Mucosa of stomach (tissue), 1 donor: ENCODE measurements around the gene PREX1.
A peak's percentile ranks its signal among the peaks of the same experiment; 100 is the strongest.
"Not testable (repeated sequence)": the region's sequence is repeated elsewhere in the genome, so short reads cannot be mapped to it uniquely, and the experiment has no call there.

Experiments used
- H3K27me3 ChIP-seq: one replicate; pipeline ENCODE4 v1.7.0; 2013; ENCODE audit warnings: mild to moderate bottlenecking, low read length; ENCODE audit not compliant: control insufficient read depth, insufficient read depth
- H3K36me3 ChIP-seq: one replicate; pipeline ENCODE4 v1.7.0; 2013; ENCODE audit warnings: low read length; ENCODE audit not compliant: control insufficient read depth, insufficient read depth
- H3K4me1 ChIP-seq: one replicate; pipeline ENCODE4 v1.7.0; 2013; ENCODE audit warnings: mild to moderate bottlenecking, low read length; ENCODE audit not compliant: control insufficient read depth, insufficient read depth
- H3K4me3 ChIP-seq: one replicate; pipeline ENCODE4 v1.7.0; 2013; ENCODE audit warnings: low read length
- H3K9ac ChIP-seq: one replicate; pipeline ENCODE4 v1.7.0; 2013; ENCODE audit warnings: mild to moderate bottlenecking, low read length, moderate library complexity
- H3K9me3 ChIP-seq: one replicate; pipeline ENCODE4 v1.7.0; 2013; ENCODE audit warnings: mild to moderate bottlenecking, low read length, moderate library complexity; ENCODE audit not compliant: control insufficient read depth
- donor health status: Pancreatic carcinoma.

The PREX1 gene

DNA sequence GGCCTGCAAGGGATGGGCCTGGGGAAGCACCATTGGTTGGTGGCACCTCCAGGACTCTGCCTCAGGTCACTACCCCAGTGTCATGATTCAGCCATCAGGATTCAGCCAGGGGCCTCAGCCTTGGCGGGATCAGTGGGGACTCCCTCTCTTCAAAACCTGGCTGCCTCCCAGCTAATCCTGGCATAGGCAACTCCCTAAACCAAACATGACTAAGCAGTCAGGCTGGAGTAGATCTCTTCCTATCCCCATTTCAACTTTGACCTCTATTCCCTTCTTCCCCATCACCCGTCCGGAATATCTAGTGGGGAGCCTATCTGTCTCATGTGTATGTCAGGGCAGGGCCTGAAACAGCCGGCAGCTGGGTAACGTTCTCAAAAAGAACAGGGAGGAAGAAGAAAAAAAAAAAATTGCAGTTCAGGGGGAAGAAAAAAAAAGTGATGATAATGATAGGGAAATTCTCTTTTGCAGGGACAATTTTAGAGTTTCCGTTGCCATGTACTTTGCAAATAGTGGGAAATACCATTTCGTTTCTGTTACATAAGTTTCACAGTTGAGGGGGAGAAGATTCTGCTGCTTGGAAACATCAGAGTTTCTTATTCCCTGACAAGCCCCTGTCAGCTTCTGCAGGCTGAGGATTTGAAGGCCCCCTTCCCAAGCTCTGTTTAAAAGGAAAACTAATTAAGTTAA lies 4.1 kb upstream of the PREX1 start:
- H3K27me3 ChIP-seq = peaks cover 4% of the 10 kb centered on the region
- H3K4me3 ChIP-seq = no peak overlapping the region
- no peaks in the 10 kb centered on the region for H3K36me3 ChIP-seq
- no peak overlapping the region for H3K9ac ChIP-seq
- H3K9me3 ChIP-seq = no peaks in the 10 kb centered on the region
- peaks cover 10% of the 10 kb centered on the region for H3K4me1 ChIP-seq

DNA sequence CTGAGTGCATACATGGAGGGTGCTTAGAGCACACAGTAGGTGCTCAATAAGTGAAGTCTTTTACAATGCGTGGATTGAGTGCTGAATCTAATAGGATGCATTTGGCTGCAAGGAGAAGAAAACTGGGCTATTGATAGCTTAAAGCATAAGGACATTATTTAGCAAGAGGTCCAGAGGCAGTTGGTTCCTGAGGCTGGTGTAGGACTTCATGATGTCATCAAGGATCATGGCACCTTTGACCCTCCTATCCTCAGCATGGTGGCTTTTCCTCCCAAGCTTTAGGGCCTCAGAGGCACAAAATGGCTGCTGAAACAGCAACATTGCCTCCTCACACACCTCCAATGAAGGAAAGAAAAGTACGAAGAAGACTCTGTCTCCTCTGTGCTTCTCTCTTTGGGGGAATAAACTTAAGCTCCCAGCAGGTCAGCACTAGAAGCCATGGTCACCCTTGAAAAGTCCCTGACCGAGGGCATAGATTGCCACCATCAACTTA lies 3.1 kb upstream of the PREX1 start:
- Histone ChIP-seq H3K9ac (no peak overlapping the region), H3K4me3 (no peak overlapping the region), H3K36me3 (no peaks in the 10 kb centered on the region), H3K4me1 (peaks cover 14% of the 10 kb centered on the region), H3K9me3 (no peaks in the 10 kb centered on the region), H3K27me3 (peaks cover 11% of the 10 kb centered on the region)

DNA sequence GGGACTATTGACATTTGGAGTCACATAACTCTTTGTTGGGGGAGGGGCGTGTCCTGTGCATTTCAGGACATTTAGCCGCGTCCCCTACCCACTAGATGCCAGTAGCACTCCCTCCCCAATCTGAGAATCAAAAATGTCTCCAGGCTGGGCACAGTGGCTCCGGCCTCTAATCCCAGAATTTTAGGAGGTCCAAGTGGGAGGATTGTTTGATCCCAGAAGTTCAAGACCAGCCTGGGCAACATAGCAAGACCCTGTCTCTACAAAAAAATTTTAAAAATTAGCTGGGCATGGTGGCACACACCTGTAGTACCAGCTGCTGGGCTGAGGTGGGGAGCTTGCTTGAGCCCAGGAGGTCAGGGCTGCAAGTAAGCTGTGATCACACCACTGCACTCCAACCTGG lies 2.1 kb upstream of the PREX1 start:
- no peak overlapping the region for H3K4me3 ChIP-seq
- no peaks in the 10 kb centered on the region for H3K9me3 ChIP-seq
- peaks cover 17% of the 10 kb centered on the region for H3K4me1 ChIP-seq
- H3K36me3 ChIP-seq = no peaks in the 10 kb centered on the region
- H3K9ac ChIP-seq = no peak overlapping the region
- peaks cover 13% of the 10 kb centered on the region for H3K27me3 ChIP-seq

DNA sequence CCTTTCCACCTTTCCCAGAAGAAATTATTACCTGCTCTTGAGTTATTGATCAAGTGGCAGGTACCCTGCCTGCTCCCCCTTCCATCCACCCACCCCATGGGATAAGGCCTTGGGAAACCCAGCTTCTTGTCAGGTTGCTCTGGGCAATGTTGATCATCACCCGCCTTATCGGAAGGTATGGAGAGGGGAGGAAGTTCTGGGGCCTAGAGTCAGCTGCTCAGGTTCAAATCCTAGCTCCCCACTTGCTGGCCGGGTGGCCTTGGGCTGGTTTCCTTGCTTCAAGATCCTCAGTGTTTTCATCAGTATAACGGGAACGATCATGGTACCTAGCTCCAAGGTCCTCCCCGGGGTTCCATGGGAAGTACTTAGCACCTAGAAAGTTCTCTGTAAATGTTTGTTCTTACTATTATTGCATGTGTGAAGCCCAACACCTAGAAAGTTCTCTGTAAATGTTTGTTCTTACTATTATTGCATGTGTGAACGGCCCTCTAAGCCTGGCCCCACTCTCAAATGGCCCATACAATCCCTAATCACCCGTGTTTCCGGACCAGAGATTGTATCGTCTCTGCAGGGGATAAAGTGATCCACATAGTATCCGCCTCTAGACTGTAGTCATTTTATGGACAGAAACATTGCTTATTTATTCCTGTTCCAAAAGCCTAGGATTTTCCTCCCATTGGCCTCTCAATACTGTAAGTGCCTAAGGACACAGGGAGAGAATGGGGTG lies 1.1 kb upstream of the PREX1 start:
- Histone ChIP-seq H3K36me3 (no peaks in the 10 kb centered on the region), H3K9me3 (no peaks in the 10 kb centered on the region), H3K27me3 (peaks cover 13% of the 10 kb centered on the region), H3K4me3 (no peak overlapping the region), H3K4me1 (peaks cover 17% of the 10 kb centered on the region), H3K9ac (no peak overlapping the region)

DNA sequence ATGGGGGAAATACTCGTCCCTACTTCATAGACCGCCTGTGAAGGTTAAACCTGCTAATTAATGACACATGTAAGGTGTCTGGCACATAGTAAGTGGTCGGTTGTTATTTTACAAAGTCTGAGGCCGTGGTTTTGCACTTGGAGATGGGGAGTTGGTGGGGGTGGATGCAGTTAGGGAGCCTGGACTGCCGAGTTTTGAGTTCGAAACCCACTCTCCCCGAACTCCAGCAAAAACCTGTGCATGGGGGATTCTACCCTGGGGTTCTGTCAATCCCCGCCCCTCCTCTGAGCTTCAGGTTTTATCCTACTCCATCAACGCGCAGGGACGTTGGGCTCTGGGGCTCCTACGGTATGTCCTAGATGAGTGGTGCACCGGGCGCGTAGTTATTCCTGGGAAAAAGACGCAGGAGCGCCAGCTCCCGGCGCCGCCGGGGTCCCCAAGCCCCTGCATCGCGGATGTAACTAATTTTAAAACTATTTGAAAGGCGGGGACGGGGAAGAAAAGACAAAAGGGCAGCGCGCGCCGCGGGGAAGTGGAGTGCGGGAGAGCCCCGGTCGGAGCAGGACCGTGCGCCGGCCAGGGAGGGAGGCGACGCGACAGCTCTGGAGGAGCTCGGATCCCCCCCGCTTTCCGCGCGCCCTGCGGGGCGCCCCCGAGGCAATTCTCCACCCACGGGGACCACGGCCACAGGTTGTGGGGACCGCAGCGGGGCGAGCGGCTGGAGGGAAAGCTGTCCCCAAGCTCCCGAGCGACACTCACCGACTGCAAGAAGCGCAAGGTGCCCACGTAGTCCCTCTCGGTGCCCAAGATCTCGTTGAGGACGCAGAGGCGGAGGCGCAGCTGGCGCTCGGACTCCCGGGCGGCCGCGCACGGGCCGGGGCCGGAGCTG lies 672 bp downstream of the PREX1 start:
- no peaks in the 10 kb centered on the region for H3K36me3 ChIP-seq
- peak overlapping the region; percentile 36 for H3K9ac ChIP-seq
- H3K27me3 ChIP-seq = peaks cover 13% of the 10 kb centered on the region
- no peak overlapping the region for H3K4me3 ChIP-seq
- no peaks in the 10 kb centered on the region for H3K9me3 ChIP-seq
- H3K4me1 ChIP-seq = peaks cover 17% of the 10 kb centered on the region

DNA sequence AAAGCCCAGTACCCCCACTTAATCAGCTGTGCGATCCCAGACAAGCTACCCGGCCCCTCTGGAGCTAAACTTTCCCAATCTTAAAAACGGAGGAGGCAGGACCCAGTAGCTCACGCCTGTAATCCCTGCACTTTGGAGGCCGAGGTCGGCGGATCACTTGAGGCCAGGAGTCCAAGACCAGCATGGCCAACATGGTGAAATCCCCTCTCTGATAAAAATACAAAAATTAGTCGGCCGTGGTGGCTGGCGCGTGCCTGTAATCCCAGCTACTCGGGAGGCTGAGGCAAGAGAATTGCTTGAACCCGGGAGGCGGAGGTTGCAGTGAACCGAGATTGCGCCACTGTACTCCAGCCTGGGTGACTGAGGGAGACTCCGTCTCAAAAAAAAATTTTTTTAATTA lies 1.3 kb downstream of the PREX1 start:
- peak overlapping the region; percentile 47 for H3K9ac ChIP-seq
- not testable (repeated sequence) for H3K36me3 ChIP-seq, H3K9me3 ChIP-seq, H3K4me3 ChIP-seq
- H3K27me3 ChIP-seq = peaks cover 13% of the 10 kb centered on the region
- H3K4me1 ChIP-seq = peaks cover 12% of the 10 kb centered on the region

DNA sequence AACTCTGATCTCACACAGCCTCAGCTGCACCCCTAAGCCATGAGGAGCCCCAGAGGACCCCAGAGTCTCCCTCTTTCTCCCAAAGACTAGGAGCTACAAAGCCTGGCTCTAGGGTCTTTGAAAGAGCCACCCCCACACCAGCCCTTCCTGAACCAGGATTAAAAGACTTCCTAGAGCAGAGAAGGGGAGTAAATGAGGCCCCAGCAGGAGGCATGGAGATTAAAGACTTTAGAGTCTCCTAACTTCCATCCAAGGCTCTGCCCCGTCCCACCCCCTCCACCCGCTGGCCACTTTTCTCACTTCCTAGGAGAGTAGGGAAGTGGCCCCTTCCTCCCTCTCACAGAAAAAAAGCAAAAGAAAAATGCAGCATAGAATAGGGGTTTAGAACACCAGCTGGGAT lies 1.7 kb downstream of the PREX1 start:
- Histone ChIP-seq H3K36me3 (no peaks in the 10 kb centered on the region), H3K27me3 (peaks cover 13% of the 10 kb centered on the region), H3K9ac (peak overlapping the region; percentile 47), H3K4me1 (peaks cover 8% of the 10 kb centered on the region), H3K4me3 (no peak overlapping the region), H3K9me3 (no peaks in the 10 kb centered on the region)

DNA sequence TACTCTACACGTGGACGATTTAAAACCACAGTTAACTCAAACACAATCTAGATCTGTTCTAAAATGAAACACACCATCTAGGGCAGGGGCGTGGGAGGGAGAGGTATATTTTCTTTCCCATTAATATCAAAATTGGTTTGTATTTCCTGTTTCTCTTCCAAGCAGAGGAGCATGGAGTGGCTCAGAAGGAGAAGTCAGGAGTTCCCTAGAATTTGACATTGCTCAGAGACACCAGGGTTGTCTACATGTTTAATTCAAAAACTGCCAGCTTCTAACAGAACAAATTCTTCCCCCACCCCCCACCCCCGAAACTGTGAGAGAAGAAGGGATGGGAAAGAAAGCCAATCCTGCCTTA lies 2.3 kb downstream of the PREX1 start:
- Histone ChIP-seq H3K9me3 (no peaks in the 10 kb centered on the region), H3K27me3 (peaks cover 13% of the 10 kb centered on the region), H3K9ac (no peak overlapping the region), H3K4me1 (peaks cover 7% of the 10 kb centered on the region), H3K4me3 (no peak overlapping the region), H3K36me3 (no peaks in the 10 kb centered on the region)

DNA sequence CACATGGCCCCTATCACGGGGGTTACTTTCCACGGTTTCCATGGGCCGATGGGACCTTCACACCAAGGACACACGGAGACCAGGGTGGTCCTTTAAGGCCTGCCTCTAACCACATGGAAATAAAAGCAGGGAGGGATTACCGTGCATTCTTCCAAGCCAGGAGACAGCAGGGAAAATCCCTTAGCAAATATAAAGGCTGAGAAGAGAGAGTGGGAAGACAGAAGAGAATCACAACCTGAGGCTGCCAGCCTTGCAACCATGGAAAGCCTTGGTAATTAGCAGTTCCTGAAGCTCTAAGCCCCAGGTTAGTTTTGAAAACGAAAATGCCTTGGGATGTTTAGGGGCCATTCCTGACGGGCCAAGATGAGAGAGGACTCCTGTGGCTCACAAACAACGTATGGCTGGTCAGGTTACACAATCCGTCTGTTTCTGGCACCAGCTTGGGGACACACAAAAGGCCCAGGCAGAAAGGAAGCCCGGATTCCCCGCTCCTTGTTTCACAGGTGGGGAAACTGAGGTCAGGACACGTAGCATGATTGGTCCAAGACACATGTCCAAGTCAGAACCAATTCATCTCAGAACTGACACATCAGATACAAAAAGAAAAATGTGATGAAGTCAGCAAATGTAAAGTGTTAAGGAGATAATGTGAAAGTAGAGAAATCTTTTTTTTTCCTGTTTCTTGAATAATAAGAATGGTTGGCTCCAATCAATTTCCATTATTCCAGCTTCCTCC lies 2.8 kb downstream of the PREX1 start:
- Histone ChIP-seq H3K9ac (no peak overlapping the region), H3K27me3 (peaks cover 13% of the 10 kb centered on the region), H3K9me3 (no peaks in the 10 kb centered on the region), H3K4me3 (no peak overlapping the region), H3K4me1 (peaks cover 7% of the 10 kb centered on the region), H3K36me3 (no peaks in the 10 kb centered on the region)

DNA sequence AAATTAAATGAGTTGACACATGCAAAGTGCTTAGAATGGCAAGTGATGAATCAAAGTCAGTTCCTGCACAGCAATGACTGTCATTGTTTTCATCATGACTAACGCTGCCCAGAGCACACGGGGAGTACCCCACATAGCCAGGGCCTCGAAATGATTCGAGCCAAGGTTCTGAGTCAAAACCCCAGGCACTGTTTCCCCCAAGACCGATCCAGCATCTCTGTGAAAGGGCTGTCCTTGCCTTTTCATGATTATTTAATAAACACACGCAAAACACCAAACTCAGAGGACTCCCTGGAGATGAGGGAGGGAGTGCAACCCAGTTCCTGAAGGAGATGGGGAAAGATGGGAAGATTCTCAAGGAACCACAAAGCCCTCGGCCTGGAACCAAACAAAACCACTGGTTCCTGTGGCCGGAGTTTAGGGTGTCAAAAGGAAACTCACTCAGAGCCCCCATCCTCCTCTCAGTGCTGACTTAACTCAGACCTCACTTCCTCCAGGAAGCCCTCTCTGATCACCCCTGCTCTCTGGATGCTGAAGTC lies 3.8 kb downstream of the PREX1 start:
- peaks cover 13% of the 10 kb centered on the region for H3K27me3 ChIP-seq
- no peaks in the 10 kb centered on the region for H3K36me3 ChIP-seq
- H3K4me3 ChIP-seq = no peak overlapping the region
- H3K4me1 ChIP-seq = peaks cover 7% of the 10 kb centered on the region
- no peak overlapping the region for H3K9ac ChIP-seq
- H3K9me3 ChIP-seq = no peaks in the 10 kb centered on the region

DNA sequence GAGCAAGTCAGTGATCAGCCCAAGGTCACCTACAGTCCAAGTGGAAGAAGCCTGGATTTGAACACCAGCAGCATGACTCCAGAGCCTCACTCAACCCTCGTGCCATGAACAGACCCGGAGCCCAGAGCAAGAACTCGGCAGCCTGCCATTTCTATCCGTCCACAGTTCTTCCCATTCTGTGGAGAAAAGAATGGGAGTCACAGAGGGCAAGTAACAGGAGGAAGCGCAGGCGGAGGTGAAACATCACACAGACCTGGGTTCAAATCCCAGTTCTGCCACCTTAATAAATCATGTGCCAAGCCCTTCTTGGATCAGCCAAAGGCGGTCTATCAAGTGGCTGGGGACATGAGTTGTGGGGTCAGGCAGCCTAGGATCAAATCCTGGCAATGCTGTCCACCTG lies 4.3 kb downstream of the PREX1 start:
- H3K4me3 ChIP-seq = no peak overlapping the region
- peaks cover 13% of the 10 kb centered on the region for H3K27me3 ChIP-seq
- H3K36me3 ChIP-seq = no peaks in the 10 kb centered on the region
- H3K9ac ChIP-seq = no peak overlapping the region
- peaks cover 7% of the 10 kb centered on the region for H3K4me1 ChIP-seq
- H3K9me3 ChIP-seq = no peaks in the 10 kb centered on the region
